HL-60 (cell line): ENCODE results near the gene GATD1.

Source experiments
- DNase-seq, 2 experiments: peaks; one replicate each; pipeline ENCODE4 v3.0.0-alpha.2; 2010 to 2020; ENCODE audit warnings: low read depth in 1 of 2, low spot score in 1 of 2
- H3K27ac ChIP-seq: fragments of 250-450 bp; sonication (Bioruptor Pico); replicated peaks from 2 replicates; pipeline ENCODE4 v1.5.1; 2020; ENCODE audit warnings: mild to moderate bottlenecking, moderate library complexity
- H3K27me3 ChIP-seq: fragments of 250-450 bp; sonication (Bioruptor Pico); 2 replicates; pipeline ENCODE4 v1.5.1; 2021; ENCODE audit warnings: mild to moderate bottlenecking, moderate library complexity; ENCODE audit not compliant: insufficient read depth, poor library complexity, severe bottlenecking
- H3K4me3 ChIP-seq: replicated peaks from 2 replicates; pipeline ENCODE4 v1.5.1; 2011; ENCODE audit warnings: mild to moderate bottlenecking, control low read depth, low read length; ENCODE audit not compliant: insufficient read depth
- CTCF ChIP-seq: IDR thresholded peaks from one replicate; pipeline ENCODE4 v1.5.1; 2011; ENCODE audit warnings: low read length, control low read depth, inconsistent platforms; ENCODE audit not compliant: insufficient read depth
- GABPA ChIP-seq: IDR thresholded peaks from 2 replicates; pipeline ENCODE4 v1.6.1; 2012; ENCODE audit warnings: low read depth
- POLR2AphosphoS5 ChIP-seq: IDR thresholded peaks from 2 replicates; pipeline ENCODE4 v1.6.1; 2012; ENCODE audit warnings: low read depth
- REST ChIP-seq: IDR thresholded peaks from 2 replicates; pipeline ENCODE4 v1.6.1; 2012; ENCODE audit warnings: low read depth; ENCODE audit not compliant: insufficient replicate concordance
- SPI1 ChIP-seq: IDR thresholded peaks from 2 replicates; pipeline ENCODE4 v1.6.1; 2012; ENCODE audit warnings: low read depth, mild to moderate bottlenecking, borderline replicate concordance

Gene GATD1

GRCh38 chr11:821512-822371 lies 44.5 kb upstream of the GATD1 start:
- Histone ChIP-seq H3K27me3 (no peaks in the 10 kb centered on the region), H3K4me3 (peak overlapping the region; percentile 70), H3K27ac (peak overlapping the region; percentile 80)
- TF ChIP-seq GABPA = peak; percentile 36; the same call in 1 of the 2 replicates
- TF ChIP-seq REST = no peak
- TF ChIP-seq SPI1 = peak; percentile 94
- TF ChIP-seq POLR2AphosphoS5 = peak; percentile 98
- DNase-seq = peak in 1 of 2 experiments; percentile 92

GRCh38 chr11:820655-821511 lies 43.6 kb upstream of the GATD1 start:
- no peak for TF ChIP-seq REST
- TF ChIP-seq POLR2AphosphoS5 = peak; percentile 9; the same call in 1 of the 2 replicates
- peak in 1 of 2 experiments; percentile 75 for DNase-seq
- Histone ChIP-seq H3K27me3 (no peaks in the 10 kb centered on the region), H3K27ac (peak overlapping the region; percentile 80), H3K4me3 (peak overlapping the region; percentile 70)

- peak; percentile 92 to 97 for DNase-seq
- TF ChIP-seq POLR2AphosphoS5 (peak; percentile 32; the same call in 1 of the 2 replicates), CTCF (no peak), REST (no peak), GABPA (0 out of 2 replicates have a peak, but pooled peaks have one; percentile 19)
- Histone ChIP-seq H3K27me3 (no peaks in the 10 kb centered on the region), H3K27ac (peak overlapping the region; percentile 80), H3K4me3 (peak overlapping the region; percentile 70)
Observed at GRCh38 chr11:819943-820649, 42.8 kb upstream of the GATD1 start.
